Activated CD4-positive, alpha-beta T cell treated with anti-CD3 and anti-CD28 coated beads for 24 hours (primary cell): ENCODE measurements around the gene TIGD3.
A peak's percentile ranks its signal among the peaks of the same experiment; 100 is the strongest.

Experiments used
- DNase-seq, 2 donors: peaks; one replicate each; pipeline ENCODE4 v3.0.0-alpha.2; 2020; ENCODE audit warnings: low read depth in 2 of 2

TIGD3 gene

DNA sequence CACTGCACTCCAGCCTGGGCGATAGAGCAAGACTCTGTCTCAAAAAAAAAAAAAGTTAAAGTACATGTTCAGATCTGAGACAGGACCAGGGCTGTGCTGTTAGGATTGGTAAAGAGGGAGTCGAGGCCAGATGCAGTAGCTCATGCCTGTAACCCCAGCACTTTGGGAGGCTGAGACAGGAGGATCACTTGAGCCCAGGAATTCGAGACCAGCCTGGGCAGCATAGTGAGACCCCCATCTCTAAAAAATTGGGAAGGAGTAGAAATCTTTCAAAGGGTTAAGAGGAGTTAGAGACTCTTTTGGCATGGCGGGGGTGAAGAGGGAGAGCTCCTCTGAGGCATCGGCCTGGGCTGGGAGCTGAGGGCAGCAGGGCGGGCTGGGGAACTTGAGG is 16.1 kb downstream of the TIGD3 start:
- no peak for DNase-seq

DNA sequence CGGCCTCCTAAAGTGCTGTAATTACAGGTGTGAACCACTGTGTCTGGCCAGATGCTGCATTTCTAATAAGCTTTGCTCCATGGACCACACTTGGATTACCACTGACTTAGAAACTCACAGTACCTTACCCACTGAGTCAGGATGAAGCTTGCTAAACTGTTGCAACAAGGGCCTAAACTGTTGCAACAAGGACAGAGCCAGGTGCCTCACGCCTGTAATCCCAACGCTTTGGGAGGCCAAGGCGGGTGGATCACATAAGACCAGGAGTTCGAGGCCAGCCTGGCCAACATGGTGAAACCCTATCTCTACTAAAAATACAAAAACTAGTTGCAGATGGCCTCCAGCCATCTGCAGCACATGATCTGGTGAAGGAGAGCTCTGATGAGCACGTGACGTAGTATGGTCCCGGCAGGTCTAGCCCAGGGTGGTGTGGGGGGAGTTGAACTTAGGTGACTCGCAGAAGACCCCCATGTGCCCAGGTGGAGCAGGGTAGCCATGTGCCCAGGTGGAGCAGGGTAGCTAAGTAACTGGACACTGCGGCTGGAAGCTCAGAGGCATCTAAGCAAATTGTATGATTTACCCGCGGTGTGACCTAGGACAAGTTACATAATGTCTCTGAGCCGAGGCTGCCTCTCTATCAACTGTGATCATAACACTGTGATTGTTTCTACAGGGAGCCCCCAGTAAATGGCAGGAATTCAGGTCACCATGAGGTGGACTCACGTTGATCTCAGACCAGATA is 19.5 kb downstream of the TIGD3 start:
- DNase-seq, result no peak

DNA sequence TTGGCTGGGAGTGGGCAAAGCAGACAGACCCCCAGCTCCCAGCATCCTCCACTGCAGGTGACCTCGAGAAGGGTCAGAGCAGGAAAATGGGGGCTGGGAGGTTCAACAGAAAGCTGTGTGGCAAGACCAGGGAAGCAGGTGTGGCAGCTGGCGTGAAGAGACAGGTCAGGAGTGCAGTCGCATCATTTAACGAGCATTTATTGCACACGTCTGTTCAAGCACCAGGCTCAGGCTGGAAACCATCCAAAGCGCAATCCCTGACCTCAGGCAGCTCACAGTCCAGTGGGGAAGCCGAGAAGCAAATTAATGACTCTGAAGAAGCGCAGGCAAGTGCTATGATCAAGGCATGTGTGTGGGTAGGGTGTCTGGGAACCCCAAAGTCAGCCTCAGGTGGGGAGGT is 20.5 kb downstream of the TIGD3 start:
- no peak for DNase-seq

DNA sequence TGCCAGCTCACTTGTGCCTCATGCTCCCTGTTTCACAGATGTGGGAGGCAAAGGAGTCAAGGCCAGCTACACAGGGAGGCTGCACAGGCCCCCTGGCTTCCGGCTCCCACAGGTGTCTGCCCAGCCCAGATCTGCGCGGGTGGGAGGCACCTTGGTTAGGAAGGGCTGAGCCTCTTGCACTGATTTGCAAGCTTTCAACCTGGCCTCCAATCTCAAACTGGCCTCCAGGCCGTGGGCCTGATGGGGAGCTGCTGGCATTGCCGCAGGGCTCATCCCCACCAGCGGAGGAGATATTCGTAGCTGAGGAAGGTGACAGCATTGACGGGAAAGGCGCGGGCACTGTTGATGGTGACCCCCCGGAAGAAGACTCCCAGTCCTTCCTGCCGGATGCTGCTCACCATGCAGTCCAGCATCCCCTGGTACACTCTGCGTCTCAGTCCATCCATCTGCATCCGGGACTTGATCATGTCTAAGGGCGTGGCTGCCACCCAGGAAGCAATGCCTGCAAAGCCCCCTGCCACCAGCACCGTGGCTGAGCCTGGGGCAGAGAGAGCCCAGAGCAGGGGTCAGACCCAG is 21.7 kb downstream of the TIGD3 start:
- no peak for DNase-seq

DNA sequence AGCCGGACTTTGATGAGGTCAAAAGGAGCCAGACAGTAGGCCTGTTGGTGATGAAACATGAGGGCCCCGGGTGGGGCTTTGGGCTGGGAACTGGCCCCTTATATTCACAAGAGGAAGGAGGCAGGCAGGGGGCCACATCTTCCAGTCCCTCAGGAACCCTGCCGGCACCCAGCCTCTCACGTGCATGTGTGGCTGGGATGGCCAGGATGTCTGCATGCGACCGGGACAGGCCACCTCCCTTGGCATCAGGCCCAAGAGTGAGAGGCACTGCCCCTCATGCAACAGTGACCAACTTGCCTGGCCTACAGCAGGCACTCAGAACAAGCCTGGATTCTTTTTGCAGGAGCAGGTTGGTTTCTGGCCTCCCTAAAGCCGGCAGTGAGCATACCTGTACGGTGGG is 22.5 kb downstream of the TIGD3 start:
- no peak for DNase-seq

DNA sequence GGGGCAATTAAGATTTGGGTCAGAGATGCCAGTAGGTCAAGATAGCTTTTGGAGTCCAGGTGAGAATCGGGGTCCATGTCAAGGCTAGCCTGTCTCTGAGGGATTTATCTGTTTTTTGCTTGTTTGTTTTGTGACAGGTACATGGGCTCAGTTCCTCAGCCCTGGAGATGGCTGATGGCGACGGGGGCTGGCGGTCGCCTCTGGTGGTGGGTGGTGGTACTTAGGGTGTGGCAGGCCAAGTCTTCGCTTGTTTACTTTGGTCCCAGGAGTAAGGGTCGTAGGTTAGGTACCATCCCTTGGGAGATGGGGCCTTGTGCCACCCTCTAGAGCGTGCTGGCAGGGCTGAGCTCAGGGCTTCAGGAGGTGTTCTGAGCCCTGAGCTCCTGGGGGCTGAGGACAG is 23.2 kb downstream of the TIGD3 start:
- DNase-seq, result no peak

DNA sequence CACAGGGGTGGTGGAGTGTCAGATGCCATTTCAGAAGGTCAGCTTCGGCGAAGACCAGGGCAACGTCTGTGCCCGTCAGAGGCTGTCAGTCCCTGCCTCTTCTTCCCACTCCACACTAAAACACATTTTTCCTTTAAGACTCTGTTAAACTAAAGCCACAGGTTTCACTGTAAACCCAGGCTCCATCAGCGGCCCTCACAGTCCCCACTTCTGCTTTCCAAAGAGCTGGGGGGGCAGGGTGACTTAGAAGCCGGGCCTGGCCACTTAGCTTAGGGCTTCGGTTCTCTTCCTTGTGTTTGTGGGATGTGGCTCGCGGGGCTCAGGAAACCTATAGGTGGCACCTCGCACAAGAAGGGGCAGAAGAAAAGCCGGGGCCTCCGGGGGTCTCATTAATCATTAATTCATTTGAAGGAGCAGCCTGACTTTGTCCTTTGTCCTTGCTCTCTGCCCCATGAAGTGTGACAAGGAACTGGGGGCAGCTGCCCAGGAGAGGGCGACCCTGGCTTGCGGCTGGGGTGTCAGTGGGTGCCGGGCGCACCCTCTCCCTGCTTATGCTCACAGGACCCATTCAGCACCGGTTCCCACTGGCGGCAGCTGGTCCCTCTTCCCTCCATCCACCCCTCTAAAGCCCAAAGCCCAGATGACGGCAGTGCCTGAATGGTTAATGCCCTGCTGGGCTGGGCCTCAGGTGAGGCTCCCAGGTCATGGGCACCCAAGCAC is 23.8 kb downstream of the TIGD3 start:
- no peak for DNase-seq

DNA sequence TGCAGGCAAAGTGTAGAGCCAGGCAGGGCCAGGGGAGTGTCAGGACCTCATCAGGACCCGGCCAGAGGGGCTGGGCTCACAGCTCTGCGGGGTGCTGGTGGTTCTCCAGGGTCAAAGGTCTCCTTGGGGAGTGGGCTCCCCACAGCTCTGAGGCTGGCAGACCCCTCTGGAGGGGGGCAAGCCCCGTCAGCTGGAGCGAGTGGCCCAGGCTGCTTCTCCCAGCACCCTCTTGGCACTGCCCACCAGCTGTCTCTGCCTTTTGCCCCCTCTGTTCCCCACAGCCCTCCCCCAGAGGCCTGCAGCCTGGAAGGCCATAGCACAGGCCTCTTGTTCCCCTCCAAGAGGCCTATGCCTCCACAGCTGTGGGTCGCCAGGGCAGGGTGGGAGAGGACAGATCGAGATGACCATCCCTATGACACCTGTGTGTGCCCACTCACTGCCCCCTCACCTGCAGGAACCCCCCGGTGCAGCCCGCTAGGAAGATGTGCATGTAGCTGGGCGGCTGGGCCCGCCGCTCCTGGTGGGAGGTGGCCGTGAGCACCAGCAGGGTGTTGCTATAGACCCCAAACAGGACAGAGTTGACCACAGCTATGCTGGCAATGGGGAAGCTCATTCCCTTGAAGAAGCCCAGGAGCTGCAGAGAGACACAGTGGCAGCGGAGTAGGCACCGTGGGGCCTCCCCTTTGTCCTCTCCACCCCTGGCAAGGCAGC is 24.5 kb downstream of the TIGD3 start:
- no peak for DNase-seq

DNA sequence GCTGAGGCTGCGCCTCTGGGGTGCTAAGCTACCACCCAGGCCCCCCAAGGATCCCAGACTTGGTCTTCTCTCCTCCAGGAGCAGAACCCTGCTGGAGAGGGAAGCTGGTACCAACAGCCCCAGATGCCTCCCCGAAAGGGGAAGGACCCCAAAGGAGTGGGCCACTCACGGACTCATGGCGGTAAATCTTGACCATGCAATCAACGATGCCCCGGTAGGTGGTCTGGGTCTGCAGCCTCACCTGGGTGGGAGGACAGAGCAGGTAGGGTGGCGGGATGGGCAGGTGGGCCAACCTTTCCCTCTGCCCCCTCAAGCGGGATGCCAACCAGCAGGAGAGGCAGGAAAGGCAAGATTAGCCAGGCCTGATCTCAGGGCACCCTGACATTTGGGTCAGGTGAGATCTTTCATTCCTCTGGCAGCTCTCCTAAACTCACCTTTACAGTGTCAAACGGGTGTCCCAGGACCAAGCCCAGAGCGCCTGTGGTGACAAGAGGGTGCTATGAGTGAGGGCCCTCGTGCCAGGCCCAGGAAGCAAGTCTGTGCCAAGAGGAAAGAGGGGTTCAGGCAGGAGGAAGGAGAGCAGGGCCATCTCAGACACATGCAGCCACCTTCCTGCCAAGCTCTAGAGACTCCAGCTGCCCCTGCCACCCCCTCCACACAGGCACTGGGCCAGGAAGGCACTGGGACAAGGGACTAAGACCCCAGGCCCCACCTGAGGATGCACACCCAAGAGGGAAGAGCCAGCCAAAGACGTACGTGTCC is 25.3 kb downstream of the TIGD3 start:
- DNase-seq, result no peak

DNA sequence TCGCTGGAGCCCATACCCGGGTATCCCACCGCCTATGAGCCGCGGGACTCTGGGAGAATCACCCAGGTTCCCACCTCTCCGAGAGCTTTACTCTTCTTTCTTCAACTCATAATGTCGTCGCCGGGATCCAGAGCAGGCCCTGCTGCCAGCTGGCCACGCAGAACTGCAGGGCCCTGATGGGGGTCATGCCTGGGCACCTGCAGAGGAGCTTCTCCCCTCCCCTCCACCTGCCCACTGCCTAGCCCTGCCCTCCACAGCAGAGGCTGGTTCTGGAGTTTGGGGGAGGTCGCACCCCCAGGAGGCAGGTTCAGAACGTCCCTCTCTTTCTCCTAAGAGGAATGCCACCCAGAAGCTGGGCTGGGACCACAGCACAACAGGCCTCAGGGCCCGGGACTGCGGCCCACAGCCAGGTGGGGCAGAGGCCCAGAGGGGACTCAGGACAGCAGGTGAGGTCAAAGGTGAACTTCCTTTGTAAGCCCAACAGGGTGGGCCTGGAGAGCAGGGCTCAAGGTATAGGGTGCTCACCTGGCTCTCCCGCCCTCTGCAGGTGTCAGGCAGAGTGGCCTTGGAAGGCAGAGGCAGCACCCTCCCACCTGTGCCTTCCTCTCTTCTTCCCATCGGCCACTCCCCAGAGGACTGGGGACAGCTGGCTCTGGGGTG is 26.0 kb downstream of the TIGD3 start:
- no peak for DNase-seq

DNA sequence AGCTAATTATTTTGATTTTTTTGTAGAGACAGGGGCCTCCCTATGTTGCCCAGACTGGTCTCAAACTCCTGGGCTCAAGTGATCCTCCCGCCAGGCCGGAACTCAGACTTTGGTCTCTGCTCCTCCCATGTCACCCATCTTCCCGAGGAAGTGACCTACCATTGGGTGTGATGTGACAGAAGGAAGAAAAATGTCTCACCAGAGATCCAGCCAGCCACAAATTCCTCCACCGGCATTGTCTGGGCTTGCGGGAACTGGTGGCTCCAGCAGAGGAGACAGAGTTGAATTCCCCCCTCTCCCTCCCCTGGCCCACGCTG is 27.1 kb downstream of the TIGD3 start:
- no peak for DNase-seq

DNA sequence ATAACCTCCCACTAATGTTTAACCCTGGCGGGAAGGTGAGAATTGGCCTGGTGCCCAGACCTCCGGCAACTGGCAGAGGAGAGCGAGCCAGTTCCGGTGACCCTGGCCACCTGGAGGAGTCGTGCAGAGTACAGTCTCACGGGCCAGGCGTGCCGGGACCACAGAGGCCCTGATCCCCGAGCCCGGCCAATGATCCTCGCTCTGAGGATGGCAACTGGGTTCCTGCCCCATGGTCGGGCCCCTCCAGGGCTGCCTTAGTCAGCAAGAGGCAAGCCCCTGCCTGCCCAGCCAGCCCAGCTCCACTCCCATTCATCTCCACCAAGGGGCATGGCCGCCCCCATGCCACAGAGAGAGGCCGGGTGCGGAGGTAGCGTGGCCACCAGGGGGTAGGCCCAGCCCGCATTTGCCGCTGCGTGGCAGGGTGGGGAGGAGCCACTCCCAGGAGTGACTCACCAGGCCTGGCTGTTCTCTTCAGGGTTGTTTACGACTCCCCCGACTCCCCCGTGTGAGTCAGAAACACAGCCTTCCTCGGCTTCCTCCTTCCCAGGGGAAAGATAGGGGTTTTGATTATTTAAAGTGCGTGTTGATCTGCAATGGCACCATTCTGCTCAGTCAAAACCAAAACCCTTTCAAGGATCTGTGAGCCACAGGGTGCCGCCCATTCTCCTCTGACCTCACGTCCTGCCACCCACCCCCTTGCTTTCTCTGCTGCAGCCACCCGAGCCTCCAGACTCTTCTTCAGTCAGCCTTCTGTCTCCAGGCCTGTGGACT is 27.7 kb downstream of the TIGD3 start, which contains the start of gene SLC25A45:
SLC25A45 (minus strand) TSS at position 614 of the 771 bp plus-strand sequence. CDS start 695 bp downstream, outside the sequence.
- DNase-seq, result peak; percentile 81 to 87

DNA sequence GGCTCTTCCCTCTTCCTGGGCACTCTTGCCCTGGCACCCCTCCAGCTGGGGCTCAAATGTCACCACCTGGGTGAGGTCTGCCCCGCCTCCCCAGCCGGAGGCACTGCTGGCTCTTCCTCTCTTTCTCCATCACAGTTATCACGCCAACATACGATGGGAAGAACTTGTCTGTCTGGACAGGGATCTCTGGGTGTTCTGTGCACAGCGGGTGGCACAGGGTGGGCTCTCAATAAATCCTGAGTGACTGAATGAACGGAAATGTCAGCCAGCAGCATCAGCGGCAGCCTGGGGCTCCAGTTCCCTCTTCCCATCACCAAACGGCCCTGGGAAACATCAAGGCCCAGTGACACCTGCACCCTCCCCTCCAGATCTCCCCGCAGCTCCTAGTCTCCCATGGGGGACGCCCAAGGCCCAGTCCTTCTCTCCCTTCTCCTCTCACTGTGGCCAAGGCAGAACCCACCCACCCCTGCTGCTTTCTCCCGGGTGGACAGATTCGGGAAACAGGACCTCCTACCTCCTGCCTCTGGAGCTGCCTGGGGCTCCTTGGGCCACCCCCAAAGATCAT is 28.3 kb downstream of the TIGD3 start:
- no peak for DNase-seq

DNA sequence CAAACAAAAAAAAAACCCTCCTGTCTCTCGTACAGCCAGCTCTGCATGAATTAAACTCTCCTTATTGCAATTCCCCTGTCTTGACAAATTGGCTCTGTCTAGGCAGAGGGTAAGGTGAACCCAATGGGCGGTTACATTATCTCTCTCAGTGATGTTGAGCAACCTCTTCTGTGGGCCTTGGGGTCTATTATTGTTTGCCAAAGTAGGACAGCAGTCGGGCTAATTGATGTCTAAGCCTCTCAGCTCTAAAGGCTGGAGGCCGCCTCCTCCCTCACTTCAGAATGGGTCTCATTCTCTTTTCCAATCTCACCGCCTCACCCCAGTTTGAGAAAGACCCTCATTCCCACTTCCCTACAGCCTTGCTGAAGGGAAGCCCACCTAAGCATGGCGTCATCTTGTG is 29.2 kb downstream of the TIGD3 start:
- DNase-seq, result no peak

DNA sequence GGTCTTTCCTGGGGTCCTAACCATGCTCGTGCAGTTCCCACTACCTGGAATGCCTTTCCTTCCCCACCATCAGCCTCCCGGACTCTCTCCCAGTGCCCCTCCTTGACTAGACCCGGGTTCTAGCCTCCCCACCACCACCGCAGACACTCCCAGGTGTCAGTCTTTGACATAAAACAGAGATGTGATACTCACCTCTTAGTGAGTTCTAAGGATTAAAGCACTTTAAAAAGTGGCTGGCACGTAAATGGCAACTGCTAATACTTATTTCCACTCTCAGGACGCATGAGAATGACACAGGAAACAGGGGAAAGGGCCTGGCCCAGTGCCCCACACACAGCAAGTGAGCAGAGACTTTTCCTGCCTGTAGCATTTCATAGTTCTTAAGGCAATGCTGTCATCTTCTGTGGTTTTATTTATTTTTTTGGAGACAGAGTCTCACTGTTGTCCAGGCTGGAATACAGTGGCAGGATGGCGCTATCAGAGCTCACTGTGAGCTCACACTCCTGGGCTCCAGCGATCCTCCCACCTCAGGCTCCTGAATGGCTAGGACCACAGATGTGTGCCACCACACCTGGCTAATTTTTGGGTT is 29.8 kb downstream of the TIGD3 start:
- DNase-seq, result no peak

DNA sequence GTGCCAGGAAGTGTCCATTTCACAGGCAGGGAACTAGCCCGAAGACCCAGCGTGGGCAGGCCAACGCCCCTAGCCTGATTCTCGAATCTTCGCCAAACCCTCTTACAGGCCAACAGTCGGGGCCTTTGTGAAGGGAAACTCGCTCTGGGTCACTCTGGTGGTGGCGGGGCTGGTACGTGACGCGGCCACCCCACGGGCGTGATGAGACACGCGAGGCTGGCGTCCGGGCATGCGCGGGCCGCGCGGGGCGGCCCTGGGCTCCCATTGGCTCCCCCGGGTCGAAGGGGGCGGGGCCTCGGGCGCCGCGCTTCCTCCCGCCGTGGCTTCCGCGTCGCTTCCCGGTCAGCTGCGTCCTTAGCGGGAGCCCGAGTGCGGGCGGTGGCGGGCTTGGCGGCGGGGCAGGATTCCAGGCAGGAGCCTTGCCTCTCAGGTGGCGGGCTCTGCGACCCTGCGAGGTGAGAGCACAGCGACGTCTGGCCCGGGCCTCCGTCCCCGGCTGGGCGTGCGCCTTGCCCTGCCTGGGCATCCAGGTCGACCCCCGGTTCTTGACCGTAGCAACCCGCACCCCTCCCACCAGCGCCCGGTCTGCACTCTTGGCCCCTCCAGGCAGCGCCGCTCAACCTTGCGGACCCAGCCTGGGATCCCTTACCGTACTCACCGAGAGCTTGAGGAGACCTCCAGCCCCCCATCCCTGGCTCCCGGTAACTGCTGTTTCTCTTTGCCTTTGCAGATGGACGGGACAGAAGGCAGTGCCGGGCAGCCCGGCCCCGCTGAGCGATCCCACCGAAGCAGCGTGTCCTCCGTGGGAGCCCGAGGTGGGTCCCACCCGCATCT is 32.0 kb downstream of the TIGD3 start, which contains the start of gene FRMD8:
FRMD8 (plus strand) TSS at position 331 of the 834 bp plus-strand sequence; CDS start at position 731, 400 bp downstream.
- DNase-seq, result peak; percentile 70 to 76

DNA sequence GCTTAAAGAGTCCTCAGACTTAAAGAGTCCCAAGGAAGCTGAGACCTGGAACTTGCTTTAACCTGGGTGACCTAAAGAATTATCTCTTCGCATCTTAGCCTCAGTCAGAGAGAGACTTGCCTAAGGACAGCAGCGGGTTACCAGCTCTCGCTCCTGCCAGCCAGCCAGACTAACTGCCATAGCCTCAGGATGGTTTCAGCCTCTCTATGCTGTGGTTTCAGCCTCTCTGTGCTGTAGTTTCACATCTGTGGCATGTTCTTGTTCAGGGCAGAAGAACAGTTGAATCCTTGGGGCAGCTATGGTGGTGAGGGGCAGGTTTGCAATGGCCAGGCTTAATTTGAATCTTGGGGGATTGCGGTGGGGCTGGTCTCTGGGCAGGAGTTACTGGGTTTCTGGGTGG is 34.2 kb downstream of the TIGD3 start:
- no peak for DNase-seq

DNA sequence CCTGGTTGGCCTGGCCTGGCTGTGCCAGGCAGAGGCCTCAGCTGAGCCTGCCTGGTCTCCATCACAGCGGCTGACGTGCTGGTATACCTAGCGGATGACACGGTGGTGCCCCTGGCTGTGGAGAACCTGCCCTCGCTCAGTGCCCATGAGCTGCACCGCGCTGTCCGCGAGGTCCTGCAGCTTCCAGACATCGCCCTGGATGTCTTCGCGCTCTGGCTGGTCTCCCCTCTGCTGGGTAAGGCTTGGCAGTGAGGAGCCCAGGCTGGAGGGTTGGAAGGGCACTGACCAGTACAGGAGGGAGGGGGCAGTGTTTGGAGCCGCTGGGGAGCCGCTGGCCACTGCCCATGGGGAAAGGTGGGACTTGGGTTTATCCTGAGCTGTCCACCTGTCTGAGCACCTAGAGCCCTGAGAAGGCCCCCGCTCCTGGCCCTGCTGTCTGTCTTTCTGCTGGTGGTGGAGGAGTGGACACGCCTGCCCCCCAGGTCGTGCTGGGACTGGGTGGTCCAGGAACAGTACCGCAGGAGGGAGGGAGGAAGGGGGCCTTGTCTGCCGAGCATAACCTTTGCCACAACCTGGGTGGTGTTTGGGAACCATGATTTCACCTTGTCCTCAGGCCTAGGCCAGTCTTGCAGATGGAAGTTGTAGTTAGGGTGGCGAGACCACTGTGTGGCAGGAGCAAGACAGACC is 34.9 kb downstream of the TIGD3 start:
- DNase-seq, result no peak
